T-helper 2 cell treated with Interferon-gamma antibody and Interleukin-4, amounts not matched to agents 100 ng/mL and 5 ng/mL, for 36 hours (primary cell): ENCODE measurements around the gene CISD2. TPM values are rescaled to one million over a fixed set of nuclear protein-coding genes. Genes with fewer than 3 reads are reported as not detected.
"Not testable (repeated sequence)": the region's sequence is repeated elsewhere in the genome, so short reads cannot be mapped to it uniquely, and the experiment has no call there.

Experiments
- intact Hi-C: fragments of 100-400 bp; cut with micrococcal nuclease; formaldehyde crosslinking; loops from one replicate; pipeline ENCODE4 v1.15.1; 2023
- total RNA-seq: library from RNA; stranded (reverse); gene quantifications from 2 replicates; pipeline ENCODE4 v1.2.3, GENCODE V29; 2022

The CISD2 gene
- total RNA-seq, 1 donor from 2014 or later, result 54.7 TPM

- intact Hi-C loops, result no loop called here
These were observed 21.1 kb upstream of the CISD2 start for GRCh38 chr4:102847687-102848086.

GRCh38 chr4:102849579-102850104 is 19.1 kb upstream of the CISD2 start:
- intact Hi-C loops, result no loop called here

GRCh38 chr4:102850370-102850769 is 18.4 kb upstream of the CISD2 start:
- intact Hi-C loops, result no loop called here

GRCh38 chr4:102858828-102859464 is 9.8 kb upstream of the CISD2 start:
- intact Hi-C loops, result no loop called here

GRCh38 chr4:102860611-102861324 is 8.0 kb upstream of the CISD2 start:
- intact Hi-C loops, result no loop called here

GRCh38 chr4:102862016-102862415 is 6.8 kb upstream of the CISD2 start:
- intact Hi-C loops, result no loop called here

GRCh38 chr4:102862747-102863146 is 6.0 kb upstream of the CISD2 start:
- intact Hi-C loops, result no loop called here

GRCh38 chr4:102865327-102865726 is 3.5 kb upstream of the CISD2 start:
- intact Hi-C loops, result loop anchor here (5.0 kb wide), 1 partner anchor 122 kb away; no protein-coding TSS in a partner anchor

- intact Hi-C loops, result loop anchor here (1.0 to 5.0 kb wide), 8 partner anchors 40 to 1521 kb away; partner anchors contain the start of genes BDH2, PPP3CA, SLC9B1 and UBE2D3
These were observed 1.3 kb upstream of the CISD2 start for GRCh38 chr4:102867278-102868152.

- intact Hi-C loops, result loop anchor here (1.0 to 5.0 kb wide), 8 partner anchors 41 to 1521 kb away; partner anchors contain the start of genes BDH2, PPP3CA, SLC9B1 and UBE2D3
These were observed 525 bp upstream of the CISD2 start for GRCh38 chr4:102868153-102868780.

- intact Hi-C loops, result loop anchor here (1.0 to 5.0 kb wide), 7 partner anchors 118 to 1523 kb away; partner anchors contain the start of genes BDH2, PPP3CA, SLC39A8 and SLC9B2
These were observed 891 bp downstream of the CISD2 start for GRCh38 chr4:102869569-102870197.

- intact Hi-C loops, result no loop called here
These were observed 3.0 kb downstream of the CISD2 start for GRCh38 chr4:102871772-102872171.

GRCh38 chr4:102877477-102878106 is 8.8 kb downstream of the CISD2 start:
- intact Hi-C loops, result not testable (repeated sequence)

- intact Hi-C loops, result not testable (repeated sequence)
These were observed 9.6 kb downstream of the CISD2 start for GRCh38 chr4:102878349-102878748.

- intact Hi-C loops, result no loop called here
These were observed 10.1 kb downstream of the CISD2 start for GRCh38 chr4:102878901-102879300.

- intact Hi-C loops, result no loop called here
These were observed 12.6 kb downstream of the CISD2 start for GRCh38 chr4:102881343-102881742.

GRCh38 chr4:102883278-102883677 is 14.5 kb downstream of the CISD2 start:
- intact Hi-C loops, result no loop called here

- intact Hi-C loops, result not testable (repeated sequence)
These were observed 19.8 kb downstream of the CISD2 start for GRCh38 chr4:102888570-102888969.

GRCh38 chr4:102889866-102890265 is 21.1 kb downstream of the CISD2 start:
- intact Hi-C loops, result loop anchor here (10.0 kb wide), 1 partner anchor 95 kb away; no protein-coding TSS in a partner anchor

- intact Hi-C loops, result loop anchor here (10.0 kb wide), 1 partner anchor 88 kb away; no protein-coding TSS in a partner anchor
These were observed 27.8 kb downstream of the CISD2 start for GRCh38 chr4:102896547-102896946.
